Dedifferentiated amniotic fluid mesenchymal stem cell (primary cell): ENCODE measurements around the gene ZDHHC8.
A peak's percentile ranks its signal among the peaks of the same experiment; 100 is the strongest.

ENCODE experiments used
- DNase-seq: peaks from one replicate; pipeline ENCODE4 v3.0.0-alpha.2; 2016; ENCODE audit errors: extremely low spot score

Gene ZDHHC8

GRCh38 chr22:20130319-20130718 is 1.3 kb upstream of the ZDHHC8 start:
- no peak for DNase-seq

DNA sequence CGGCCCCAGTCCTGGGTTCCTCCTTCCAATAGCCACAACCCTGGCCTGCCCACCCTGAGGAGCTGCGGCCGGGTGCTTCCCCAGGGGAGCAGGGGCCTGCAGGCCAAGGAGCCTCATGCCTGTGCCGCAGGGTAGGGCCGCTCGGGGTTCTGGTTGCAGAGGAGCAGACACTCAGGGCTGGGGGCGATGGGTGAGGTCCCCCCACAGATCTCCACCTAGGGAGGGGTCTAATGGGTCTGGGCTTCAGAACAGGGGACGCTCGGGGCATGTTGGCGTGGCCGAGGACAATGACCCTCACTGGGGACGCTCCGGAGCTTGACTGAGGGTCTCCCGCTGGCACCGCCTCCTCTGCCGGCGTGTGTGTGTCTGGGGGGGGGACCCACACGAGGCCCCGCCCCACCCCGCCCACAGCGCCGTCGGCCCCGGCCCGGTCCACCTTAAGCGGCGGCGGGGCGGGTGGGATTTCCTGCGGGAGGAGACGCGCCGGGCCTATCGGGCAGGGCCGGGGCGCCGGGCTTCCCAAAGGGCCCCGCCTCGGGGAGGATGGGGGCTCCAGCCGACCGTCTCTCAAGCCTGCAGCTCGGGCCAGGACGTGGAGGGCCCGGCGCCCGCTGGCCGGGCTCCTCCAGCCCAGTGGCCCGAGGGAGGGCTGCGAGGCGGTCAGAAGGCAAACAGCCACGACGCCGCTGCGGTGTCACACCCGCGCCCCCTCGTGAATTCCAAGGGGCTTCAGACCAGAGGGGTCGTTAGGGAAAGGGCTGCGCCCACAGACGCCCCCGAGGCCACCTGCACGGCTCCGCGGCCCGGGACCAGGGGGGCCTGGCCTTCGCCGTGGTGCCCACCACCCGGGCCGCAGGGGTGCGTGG is 640 bp upstream of the ZDHHC8 start:
- peak; percentile 31 for DNase-seq

DNA sequence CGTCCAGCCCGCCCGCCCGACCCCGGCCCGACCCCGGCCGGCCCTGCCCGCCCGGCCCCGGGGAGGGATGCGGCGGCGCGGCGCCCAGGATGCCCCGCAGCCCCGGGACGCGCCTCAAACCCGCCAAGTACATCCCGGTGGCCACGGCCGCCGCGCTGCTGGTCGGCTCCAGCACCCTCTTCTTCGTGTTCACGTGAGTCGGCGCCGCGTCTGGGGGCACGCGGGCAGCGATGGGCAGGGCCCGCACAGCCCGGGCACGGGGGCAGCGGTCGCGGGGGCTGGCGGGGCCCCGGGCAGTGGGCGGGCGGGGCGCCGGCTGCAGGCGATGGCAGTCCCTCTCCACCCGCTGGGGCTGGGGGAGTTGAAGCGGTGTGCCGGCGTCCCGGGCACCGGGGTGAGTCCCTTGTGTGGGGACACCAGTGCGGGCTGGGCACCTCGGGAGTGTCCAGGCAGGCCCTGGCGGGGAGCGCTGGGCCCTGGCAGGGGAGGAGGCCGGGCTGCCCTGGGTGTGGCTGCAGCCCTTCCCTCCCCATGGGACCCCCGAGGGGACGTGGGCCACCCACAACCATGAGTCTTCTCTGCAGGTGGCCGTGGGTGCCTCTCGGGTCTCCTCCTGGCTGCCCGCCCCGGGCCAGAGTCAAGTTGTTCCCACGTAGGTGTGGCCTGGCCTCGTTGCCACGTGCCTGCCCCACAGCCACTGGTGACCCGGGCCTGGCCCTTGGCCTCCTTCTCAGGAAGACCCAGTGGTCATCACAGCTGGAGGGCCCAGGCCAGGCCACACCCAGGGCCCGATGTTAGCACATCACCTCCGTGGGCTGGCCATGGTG is 468 bp downstream of the ZDHHC8 start:
- no peak for DNase-seq

DNA sequence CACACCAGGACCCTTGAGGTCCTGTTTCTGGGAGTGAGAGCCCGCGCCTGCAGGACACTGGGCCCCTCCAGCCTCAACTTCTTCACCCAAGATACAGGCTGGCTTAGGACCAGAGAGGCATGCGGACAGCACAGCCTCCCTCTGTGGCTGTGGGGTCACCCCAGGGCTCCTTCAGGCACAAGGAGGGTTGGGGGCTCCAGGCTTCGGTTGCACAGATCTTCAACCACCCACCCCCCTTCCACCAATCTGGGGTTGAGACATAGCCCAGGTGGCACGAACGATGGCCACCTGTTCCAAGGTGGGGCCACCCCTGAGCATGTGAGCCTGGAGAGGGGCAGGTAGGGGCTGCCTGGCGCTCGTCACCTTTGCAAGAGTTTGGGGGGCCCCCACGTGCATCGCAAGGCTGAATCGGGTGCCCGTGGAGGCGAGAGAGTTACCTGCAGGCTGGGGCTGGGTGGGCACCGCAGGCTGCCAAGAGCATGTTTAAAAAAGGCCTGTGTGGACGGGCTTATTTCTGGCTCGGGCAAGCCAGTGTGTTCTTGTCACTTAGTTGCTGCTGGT is 1.2 kb downstream of the ZDHHC8 start:
- no peak for DNase-seq

DNA sequence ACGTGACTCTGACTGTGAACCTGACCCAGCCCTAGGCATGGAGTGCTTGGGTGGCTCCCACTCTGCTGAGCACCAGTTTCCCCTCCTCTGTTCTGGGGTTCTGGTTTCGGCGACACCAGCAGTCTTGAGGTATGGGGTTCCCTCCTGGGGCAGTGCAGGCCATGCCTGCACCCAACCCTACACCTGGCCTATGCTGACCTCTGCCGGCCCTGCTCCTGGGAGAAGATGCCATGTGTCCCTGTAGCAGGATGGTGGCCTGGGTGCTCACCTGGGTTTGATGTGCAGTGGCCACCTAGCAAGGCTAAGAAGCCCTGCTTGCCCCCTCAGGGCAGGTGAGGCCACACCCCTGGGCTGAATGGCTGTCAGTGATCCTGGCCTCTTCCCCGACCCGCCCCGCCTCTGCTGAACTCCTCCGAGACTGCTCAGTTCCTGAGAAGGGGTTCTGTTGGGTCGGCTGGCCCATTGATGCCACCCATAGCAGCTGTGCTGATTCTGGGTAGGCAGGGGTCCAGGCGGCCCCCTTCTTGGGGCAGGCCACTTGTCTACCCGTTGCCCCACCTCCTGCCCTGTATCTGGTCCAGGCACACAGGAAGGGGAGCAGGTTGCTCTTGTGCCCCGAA is 2.4 kb downstream of the ZDHHC8 start:
- no peak for DNase-seq

- no peak for DNase-seq
Measured at GRCh38 chr22:20135265-20135664, 3.7 kb downstream of the ZDHHC8 start.

DNA sequence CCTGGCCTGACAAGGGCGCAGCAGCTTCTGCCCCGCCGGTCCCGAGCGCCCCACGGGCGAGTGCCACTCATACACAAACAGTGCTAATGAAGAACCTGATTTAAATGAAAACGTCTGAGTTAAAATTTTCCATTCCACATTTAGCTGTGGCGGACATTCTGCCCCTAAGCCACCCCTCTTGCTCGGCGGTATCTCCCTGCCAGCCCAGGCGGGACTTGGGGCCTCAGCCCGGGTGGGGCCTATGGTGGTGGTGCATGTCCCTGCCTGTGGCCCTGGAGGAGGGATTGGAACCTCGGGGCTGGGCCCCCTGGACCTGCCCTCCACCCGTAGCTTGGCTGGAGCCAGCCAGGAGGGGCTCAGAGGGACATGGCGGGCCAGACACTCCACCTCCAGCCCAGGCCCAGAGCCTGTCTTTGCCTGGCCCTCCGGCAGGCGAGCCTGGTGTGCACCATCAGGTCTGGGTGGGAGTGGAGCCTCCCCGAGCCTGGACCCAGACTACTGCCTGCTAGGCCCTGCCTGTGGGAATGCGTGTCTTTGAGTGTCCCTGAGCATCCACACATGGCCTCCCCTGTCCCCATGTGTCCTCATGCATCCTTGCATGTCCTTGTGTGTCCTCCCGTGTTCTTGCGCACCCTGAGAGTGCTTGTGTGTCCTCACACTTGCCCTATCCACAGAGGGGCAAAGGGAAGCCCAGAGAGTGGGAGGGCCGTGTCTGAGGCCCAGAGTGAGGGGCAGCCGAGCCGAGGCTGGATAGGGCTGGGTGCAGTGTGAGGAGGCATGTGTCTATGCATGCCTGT is 4.4 kb downstream of the ZDHHC8 start:
- DNase-seq: no peak

DNA sequence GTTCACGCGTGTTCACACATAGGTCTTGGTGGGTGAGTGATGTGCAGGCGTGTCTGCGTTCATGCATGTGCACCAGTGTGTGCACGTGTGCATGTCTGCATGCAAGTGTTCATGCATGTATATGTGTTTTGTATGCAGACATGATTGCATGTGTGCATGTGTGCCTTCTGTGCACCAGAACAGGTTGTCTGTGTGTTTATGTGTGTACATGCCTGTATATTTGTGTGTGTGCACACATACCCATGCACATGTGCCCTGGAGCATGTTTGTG is 4.9 kb downstream of the ZDHHC8 start:
- no peak for DNase-seq

GRCh38 chr22:20137113-20137512 is 5.5 kb downstream of the ZDHHC8 start:
- DNase-seq: no peak

DNA sequence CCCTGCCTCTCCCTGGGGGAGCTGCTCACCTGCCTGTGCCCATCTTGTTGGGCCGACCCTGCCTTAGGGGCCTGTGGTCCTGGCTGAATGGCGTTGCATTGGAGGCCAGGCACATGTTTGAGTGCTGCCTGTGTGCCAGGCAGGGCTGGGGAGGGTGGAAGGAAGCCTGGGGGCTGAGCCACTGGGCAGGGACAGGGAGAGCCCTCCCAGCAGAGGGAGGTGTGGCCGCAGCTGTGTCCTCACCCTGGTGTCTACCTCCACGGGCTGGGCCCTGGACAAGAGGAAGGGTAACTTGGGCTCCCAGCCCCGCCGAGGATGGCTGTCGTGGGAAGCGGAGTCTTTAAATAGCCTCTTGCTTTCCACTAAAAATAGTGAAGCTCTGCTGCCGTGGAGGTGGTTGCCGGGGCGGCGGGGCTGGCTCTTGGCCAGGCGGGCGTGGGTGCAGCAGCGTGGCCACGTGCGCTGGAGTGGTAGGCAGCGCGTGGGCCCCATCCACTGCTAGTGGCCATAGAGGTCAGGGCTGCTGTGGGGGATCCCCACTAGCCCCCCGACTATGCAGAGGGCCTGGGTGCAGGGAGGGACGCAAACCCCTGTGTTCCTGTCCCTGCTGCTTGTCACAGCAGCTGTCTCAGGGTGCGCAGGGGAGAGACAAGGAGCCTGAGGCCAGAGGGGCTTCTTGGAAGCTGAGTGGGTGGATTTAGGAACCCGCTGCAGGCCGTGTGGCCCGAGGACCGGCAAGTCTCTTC is 6.2 kb downstream of the ZDHHC8 start:
- DNase-seq: no peak

DNA sequence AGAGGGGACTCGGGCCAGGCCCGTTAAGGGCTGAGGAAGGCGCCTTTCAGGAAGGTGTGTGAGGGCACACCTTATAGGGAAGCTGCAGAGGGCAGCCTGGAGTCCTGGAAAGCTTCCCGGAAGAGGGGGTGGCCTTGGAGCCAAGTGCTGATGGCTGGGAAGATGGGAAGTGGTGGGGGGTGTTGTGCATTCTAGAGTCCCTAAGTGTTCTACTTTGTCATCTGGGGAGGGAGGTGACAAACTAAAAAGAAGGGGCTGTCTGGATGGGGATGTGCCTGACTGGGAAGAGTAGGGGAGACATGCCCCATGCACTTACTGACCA is 6.8 kb downstream of the ZDHHC8 start:
- DNase-seq: no peak

GRCh38 chr22:20138868-20139267 is 7.3 kb downstream of the ZDHHC8 start:
- DNase-seq: no peak

- DNase-seq: no peak
Measured at GRCh38 chr22:20139391-20140106, 7.9 kb downstream of the ZDHHC8 start.

GRCh38 chr22:20140107-20140445 is 8.5 kb downstream of the ZDHHC8 start:
- no peak for DNase-seq

DNA sequence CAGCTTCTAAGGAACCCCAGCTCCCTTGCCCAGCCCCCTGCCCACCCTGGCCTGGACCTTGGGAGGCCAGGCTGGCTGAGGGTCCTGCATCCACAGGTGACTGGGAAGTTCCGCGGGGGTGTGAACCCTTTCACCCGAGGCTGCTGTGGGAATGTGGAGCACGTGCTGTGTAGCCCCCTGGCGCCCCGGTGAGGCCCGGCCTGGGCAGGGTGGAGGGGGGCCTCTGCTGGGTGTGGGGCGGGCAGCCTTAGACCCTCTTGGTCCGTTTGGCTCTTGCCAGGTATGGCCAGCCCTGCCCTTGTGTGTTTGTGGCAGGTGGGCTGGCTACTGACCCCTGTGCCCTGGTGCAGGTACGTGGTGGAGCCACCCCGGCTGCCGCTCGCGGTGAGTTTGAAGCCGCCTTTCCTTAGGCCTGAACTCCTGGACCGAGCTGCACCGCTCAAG is 8.9 kb downstream of the ZDHHC8 start:
- DNase-seq: no peak

DNA sequence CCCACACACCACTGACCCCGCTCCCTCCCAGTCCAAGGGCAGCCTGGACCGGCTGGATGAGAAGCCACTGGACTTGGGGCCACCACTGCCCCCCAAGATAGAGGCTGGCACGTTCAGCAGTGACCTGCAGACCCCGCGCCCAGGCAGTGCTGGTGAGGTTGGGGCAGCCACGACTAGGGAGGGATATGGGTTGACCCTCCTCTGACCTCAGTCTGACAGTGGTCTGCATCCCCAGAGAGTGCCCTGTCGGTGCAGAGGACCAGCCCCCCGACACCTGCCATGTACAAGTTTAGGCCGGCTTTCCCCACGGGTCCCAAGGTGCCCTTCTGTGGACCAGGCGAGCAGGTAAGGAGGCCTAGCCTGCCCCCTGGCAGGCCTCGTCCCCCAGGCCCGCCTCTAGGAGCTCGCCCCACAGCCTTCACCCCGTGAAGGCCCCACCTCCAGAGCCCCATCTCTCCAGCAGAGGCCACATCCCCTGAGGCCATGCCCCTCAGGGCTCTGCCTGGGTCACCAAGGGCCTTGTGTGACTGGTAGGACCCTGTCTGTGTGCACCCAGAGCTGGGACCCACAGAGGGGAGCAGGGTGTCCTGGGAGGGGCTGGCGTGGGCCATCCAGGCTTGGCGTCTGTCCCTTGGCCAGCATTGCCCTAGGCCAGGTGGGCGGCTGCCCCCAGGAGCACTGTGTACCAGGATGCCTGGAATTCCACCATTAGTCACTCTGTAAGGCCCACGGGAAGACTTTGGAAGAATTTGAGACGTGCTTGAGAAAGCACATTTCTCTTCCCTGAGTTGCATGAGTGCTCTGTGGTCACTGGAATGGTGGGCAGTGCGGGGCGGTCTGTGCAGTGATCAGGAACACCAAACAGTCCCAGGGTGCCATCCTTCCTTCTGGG is 9.8 kb downstream of the ZDHHC8 start:
- peak; percentile 53 for DNase-seq

- no peak for DNase-seq
Measured at GRCh38 chr22:20142711-20143621, 11.4 kb downstream of the ZDHHC8 start.

GRCh38 chr22:20143883-20144665 is 12.5 kb downstream of the ZDHHC8 start:
- no peak for DNase-seq
